Stomach smooth muscle (tissue), 2 donors: ENCODE data around the gene NEU2.
A peak's percentile ranks its signal among the peaks of the same experiment; 100 is the strongest.
"Not testable (repeated sequence)": the region's sequence is repeated elsewhere in the genome, so short reads cannot be mapped to it uniquely, and the experiment has no call there.

Experiments used
- H3K27ac ChIP-seq: one replicate; pipeline ENCODE4 v1.7.0; 2013; ENCODE audit warnings: mild to moderate bottlenecking, low read length, inconsistent platforms
- H3K27me3 ChIP-seq, 2 donors: one replicate each; pipeline ENCODE4 v1.7.0; 2013; ENCODE audit warnings: low read length in 2 of 2; ENCODE audit not compliant: insufficient read depth in 2 of 2, control insufficient read depth in 1 of 2
- H3K36me3 ChIP-seq, 2 donors: one replicate each; pipeline ENCODE4 v1.7.0; 2013; ENCODE audit warnings: low read length in 2 of 2; ENCODE audit not compliant: control insufficient read depth in 2 of 2, insufficient read depth in 2 of 2
- H3K4me1 ChIP-seq: one replicate; pipeline ENCODE4 v1.7.0; 2013; ENCODE audit warnings: low read length; ENCODE audit not compliant: control insufficient read depth, insufficient read depth
- H3K4me3 ChIP-seq, 2 donors: one replicate each; pipeline ENCODE4 v1.7.0; 2013; ENCODE audit warnings: low read length in 2 of 2
- H3K9ac ChIP-seq, 2 donors: one replicate each; pipeline ENCODE4 v1.7.0; 2013; ENCODE audit warnings: low read length in 2 of 2, mild to moderate bottlenecking in 1 of 2
- H3K9me3 ChIP-seq, 2 donors: one replicate each; pipeline ENCODE4 v1.7.0; 2013; ENCODE audit warnings: low read length in 2 of 2; ENCODE audit not compliant: control insufficient read depth in 2 of 2
- donor health status: healthy.
- donor health status: Pancreatic carcinoma.

The NEU2 gene

GRCh38 chr2:233059797-233060500 is 27.5 kb downstream of the NEU2 start, which contains the start of gene INPP5D:
INPP5D (plus strand) TSS chr2:233060342; CDS start chr2:233060479, 137 bp downstream.
- peak within 1 kb of the TSS; percentile 37 for H3K27ac ChIP-seq
- peak within 1 kb of the TSS; percentile 40 to 58 for H3K4me3 ChIP-seq
- H3K9ac ChIP-seq = peak within 1 kb of the TSS; percentile 33 to 36
- H3K36me3 ChIP-seq = no peaks in the 10 kb centered on the region
- peaks cover 0 to 2% of the 10 kb centered on the region in 2 donors for H3K27me3 ChIP-seq
- no peaks in the 10 kb centered on the region for H3K9me3 ChIP-seq
- H3K4me1 ChIP-seq = peaks cover 11% of the 10 kb centered on the region

DNA sequence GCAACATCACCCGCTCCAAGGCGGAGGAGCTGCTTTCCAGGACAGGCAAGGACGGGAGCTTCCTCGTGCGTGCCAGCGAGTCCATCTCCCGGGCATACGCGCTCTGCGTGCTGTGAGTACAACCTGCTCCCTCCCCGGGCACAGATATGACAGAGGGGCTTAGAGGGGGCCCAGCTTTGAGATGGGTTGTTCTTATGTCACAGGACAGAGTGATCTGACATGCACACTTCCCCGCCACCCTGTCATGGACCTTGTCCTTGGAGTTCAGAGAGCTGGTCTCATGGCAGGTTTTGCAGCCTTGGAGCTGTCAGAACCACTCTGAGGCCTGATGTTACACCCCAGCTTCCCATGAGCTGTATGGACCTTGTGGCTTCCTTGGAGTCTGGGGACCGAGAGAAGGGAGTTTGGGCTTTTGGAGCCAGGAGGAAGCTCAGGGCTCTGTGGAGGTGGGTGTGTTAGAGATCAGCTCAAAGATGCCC is 28.1 kb downstream of the NEU2 start:
- Histone ChIP-seq H3K4me1 (peaks cover 12% of the 10 kb centered on the region), H3K27ac (peak overlapping the region; percentile 37), H3K9me3 (no peaks in the 10 kb centered on the region), H3K4me3 (peak overlapping the region; percentile 40 to 58), H3K9ac (peak overlapping the region; percentile 33 to 36), H3K36me3 (no peaks in the 10 kb centered on the region), H3K27me3 (peaks cover 0 to 2% of the 10 kb centered on the region in 2 donors)

- Histone ChIP-seq H3K27me3 (peaks cover 0 to 1% of the 10 kb centered on the region in 2 donors), H3K36me3 (no peaks in the 10 kb centered on the region), H3K27ac (no peak overlapping the region), H3K4me3 (peak overlapping the region; percentile 40 to 58), H3K9ac (peak overlapping the region; percentile 33 to 36), H3K4me1 (peaks cover 12% of the 10 kb centered on the region), H3K9me3 (no peaks in the 10 kb centered on the region)
These were observed 28.6 kb downstream of the NEU2 start for GRCh38 chr2:233060980-233061590.

GRCh38 chr2:233061591-233062450 is 29.3 kb downstream of the NEU2 start:
- peaks cover 12% of the 10 kb centered on the region for H3K4me1 ChIP-seq

GRCh38 chr2:233062451-233062850 is 30.0 kb downstream of the NEU2 start:
- H3K9ac ChIP-seq = no peak overlapping the region
- peaks cover 12% of the 10 kb centered on the region for H3K4me1 ChIP-seq
- H3K27me3 ChIP-seq = no peaks in the 10 kb centered on the region
- H3K27ac ChIP-seq = no peak overlapping the region
- no peaks in the 10 kb centered on the region for H3K9me3 ChIP-seq
- peak overlapping the region; percentile 35 to 58 for H3K4me3 ChIP-seq
- no peaks in the 10 kb centered on the region for H3K36me3 ChIP-seq

More at GRCh38 chr2:233061591-233062450, 29.3 kb downstream of the NEU2 start:
- Histone ChIP-seq H3K27ac (peak overlapping the region; percentile 31), H3K4me3 (peak overlapping the region; percentile 35 to 58), H3K9ac (no peak overlapping the region), H3K36me3 (no peaks in the 10 kb centered on the region), H3K27me3 (no peaks in the 10 kb centered on the region), H3K9me3 (no peaks in the 10 kb centered on the region)

- Histone ChIP-seq H3K4me1 (peaks cover 12% of the 10 kb centered on the region), H3K4me3 (no peak overlapping the region), H3K9me3 (no peaks in the 10 kb centered on the region), H3K36me3 (no peaks in the 10 kb centered on the region), H3K27ac (no peak overlapping the region), H3K27me3 (no peaks in the 10 kb centered on the region), H3K9ac (no peak overlapping the region)
These were observed 30.4 kb downstream of the NEU2 start for GRCh38 chr2:233062946-233063268.

- no peak overlapping the region for H3K4me3 ChIP-seq
- H3K4me1 ChIP-seq = peaks cover 12% of the 10 kb centered on the region
- no peak overlapping the region for H3K9ac ChIP-seq
- no peaks in the 10 kb centered on the region for H3K9me3 ChIP-seq
- no peaks in the 10 kb centered on the region for H3K27me3 ChIP-seq
- no peak overlapping the region for H3K27ac ChIP-seq
- H3K36me3 ChIP-seq = no peaks in the 10 kb centered on the region
These were observed 30.9 kb downstream of the NEU2 start for GRCh38 chr2:233063269-233063975.

DNA sequence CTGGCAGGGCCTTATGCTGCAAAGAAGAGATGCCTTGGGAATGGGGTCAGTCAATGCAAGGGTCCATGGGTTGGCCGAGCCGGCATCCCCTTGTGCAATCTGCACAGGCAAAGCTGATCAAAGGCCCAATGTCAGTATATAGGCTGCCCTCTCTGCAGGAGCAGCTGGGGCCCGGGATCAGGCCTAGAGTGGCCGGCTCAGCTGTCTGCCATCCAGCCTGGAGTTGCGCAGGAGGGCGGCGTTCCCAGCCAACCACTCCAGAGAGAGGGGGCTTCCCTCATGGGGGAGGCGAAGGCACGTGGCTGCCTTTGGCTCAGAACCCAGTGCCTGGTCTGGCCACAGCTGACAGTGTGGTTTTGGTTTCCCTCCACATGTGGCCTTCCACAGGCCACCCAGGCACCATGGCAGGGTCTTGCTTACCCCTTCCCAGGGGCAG is 31.5 kb downstream of the NEU2 start:
- no peaks in the 10 kb centered on the region for H3K36me3 ChIP-seq
- no peaks in the 10 kb centered on the region for H3K27me3 ChIP-seq
- no peak overlapping the region for H3K9ac ChIP-seq
- H3K27ac ChIP-seq = no peak overlapping the region
- H3K4me1 ChIP-seq = peaks cover 12% of the 10 kb centered on the region
- H3K4me3 ChIP-seq = no peak overlapping the region
- H3K9me3 ChIP-seq = no peaks in the 10 kb centered on the region

DNA sequence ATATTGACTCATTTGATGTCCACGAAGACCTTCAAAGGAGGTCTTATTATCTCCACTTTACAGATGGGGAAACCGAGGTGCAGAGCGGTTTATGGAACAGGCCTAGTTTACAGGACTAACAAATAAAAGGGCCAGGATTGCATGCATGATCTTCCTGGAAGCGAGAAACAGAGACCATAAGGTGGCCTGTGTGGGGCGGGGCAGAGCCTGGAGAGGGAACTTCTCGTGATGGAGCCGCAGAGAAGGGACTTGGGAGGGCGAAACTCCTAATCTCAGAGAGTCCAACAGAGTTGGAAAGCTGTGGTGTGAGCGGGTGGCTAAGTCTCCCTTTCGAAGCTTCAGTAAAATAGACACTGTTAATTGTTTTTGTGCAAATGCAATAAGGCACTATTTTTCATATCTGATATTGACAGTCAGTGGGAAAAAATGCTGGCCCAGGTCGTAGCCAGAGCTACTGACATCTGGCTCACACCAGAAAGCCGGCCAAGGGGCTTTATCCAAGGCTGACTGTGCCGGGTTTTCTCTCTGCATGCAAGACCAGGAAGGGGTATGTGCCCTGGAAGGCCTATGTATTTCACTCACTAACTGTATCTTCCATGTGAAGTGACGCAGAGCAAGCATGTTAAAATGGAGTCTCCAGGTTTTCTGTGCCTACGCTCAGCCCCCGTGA is 32.2 kb downstream of the NEU2 start:
- Histone ChIP-seq H3K4me1 (peaks cover 12% of the 10 kb centered on the region), H3K4me3 (no peak overlapping the region), H3K9me3 (no peaks in the 10 kb centered on the region), H3K27me3 (no peaks in the 10 kb centered on the region), H3K36me3 (no peaks in the 10 kb centered on the region), H3K27ac (no peak overlapping the region), H3K9ac (no peak overlapping the region)

GRCh38 chr2:233065200-233065589 is 32.7 kb downstream of the NEU2 start:
- not testable (repeated sequence) for H3K27ac ChIP-seq, H3K27me3 ChIP-seq, H3K9ac ChIP-seq, H3K9me3 ChIP-seq, H3K4me3 ChIP-seq, H3K36me3 ChIP-seq
- H3K4me1 ChIP-seq = peaks cover 12% of the 10 kb centered on the region
